Stomach (tissue), 9 donors: ENCODE data around the gene SLC4A2. TPM values are rescaled to one million over a fixed set of nuclear protein-coding genes. Genes with fewer than 3 reads are reported as not detected.

ENCODE experiments used
- DNase-seq, 2 donors: peaks; one replicate each; pipeline versions ENCODE4 v3.0.0 to v3.0.0-alpha.2; 2013 to 2019
- H3K27ac ChIP-seq, 5 donors: fragments of 200-600 bp in 4 of 5; sonication (generic) in 4 of 5; one replicate each; pipeline ENCODE4 v1.5.1; 2013 to 2019; ENCODE audit warnings: mild to moderate bottlenecking in 1 of 5, moderate library complexity in 1 of 5
- H3K27me3 ChIP-seq, 3 donors: fragments of 200-600 bp; sonication (generic); one replicate each; pipeline ENCODE4 v1.5.1; 2017 to 2019; ENCODE audit warnings: mixed run types in 1 of 3
- H3K36me3 ChIP-seq, 4 donors: fragments of 200-600 bp; sonication (generic); 1 replicate in 3 of 4; 2 replicates in 1 of 4; pipeline ENCODE4 v1.5.1; 2016 to 2019
- H3K4me1 ChIP-seq, 4 donors: fragments of 200-600 bp; sonication (generic); one replicate each; pipeline ENCODE4 v1.5.1; 2016 to 2019
- H3K4me3 ChIP-seq, 4 donors: fragments of 200-600 bp; sonication (generic) in 3 of 4; one replicate each; pipeline ENCODE4 v1.5.1; 2016 to 2019; ENCODE audit warnings: mild to moderate bottlenecking in 1 of 4
- H3K9me3 ChIP-seq, 4 donors: fragments of 200-600 bp; sonication (generic); one replicate each; pipeline ENCODE4 v1.5.1; 2016 to 2019
- CTCF ChIP-seq, 7 experiments: fragments of 450-650 bp in 4 of 7; fragments of 200-600 bp in 3 of 7; sonication (generic) in 3 of 7; IDR thresholded peaks; one replicate each; pipeline ENCODE4 v1.5.1; 2016 to 2019; ENCODE audit warnings: antibody characterized with exemption in 7 of 7, control low read depth in 2 of 7, mild to moderate bottlenecking in 1 of 7
- EP300 ChIP-seq: sonication (generic); formaldehyde crosslinking; IDR thresholded peaks from one replicate; pipeline ENCODE4 v1.6.1; 2017; ENCODE audit warnings: antibody characterized with exemption
- POLR2A ChIP-seq, 4 donors: fragments of 450-650 bp; IDR thresholded peaks; one replicate each; pipeline ENCODE4 v1.6.1; 2016; ENCODE audit warnings: antibody characterized with exemption in 4 of 4, control low read depth in 2 of 4, mild to moderate bottlenecking in 1 of 4, moderate library complexity in 1 of 4
- POLR2AphosphoS5 ChIP-seq, 3 donors: sonication (generic); formaldehyde crosslinking; IDR thresholded peaks; one replicate each; pipeline ENCODE4 v1.6.1; 2016; ENCODE audit warnings: antibody characterized with exemption in 3 of 3
- WGBS, 5 donors: extraction: QIAGEN DNeasy Blood & Tissue Kit in 3 of 5; methylation state at CpG; one replicate each; pipeline versions ENCODE4 v1.1.5 to v1.1.7; 2013 to 2018; 5-methylcytosine and 5-hydroxymethylcytosine counted together
- intact Hi-C: fragments of 100-400 bp; cut with DNase I; formaldehyde crosslinking; loops from one replicate; pipeline ENCODE4 v1.15.1; 2023; ENCODE audit warnings: low total_unique reads
- polyA plus RNA-seq, 3 donors: library from polyadenylated mRNA; stranded (reverse); fragments of 200-250 nt; gene quantifications; one replicate each; pipeline ENCODE4 v1.2.3, GENCODE V29; 2013
- total RNA-seq, 5 donors: library from RNA; depleted of rRNA; stranded (reverse); fragments of >200 nt; gene quantifications; one replicate each; pipeline versions ENCODE4 v1.1.0 to v1.2.3, GENCODE V29; 2014 to 2016
- donor health status: healthy with polysubstance abuse.
- donor health status: Bipolar disorder and iron deficiency.
- donor health status: healthy.

Gene SLC4A2
- total and polyA plus RNA-seq, 8 donors, result 65.9 to 296 (median 126) TPM

DNA sequence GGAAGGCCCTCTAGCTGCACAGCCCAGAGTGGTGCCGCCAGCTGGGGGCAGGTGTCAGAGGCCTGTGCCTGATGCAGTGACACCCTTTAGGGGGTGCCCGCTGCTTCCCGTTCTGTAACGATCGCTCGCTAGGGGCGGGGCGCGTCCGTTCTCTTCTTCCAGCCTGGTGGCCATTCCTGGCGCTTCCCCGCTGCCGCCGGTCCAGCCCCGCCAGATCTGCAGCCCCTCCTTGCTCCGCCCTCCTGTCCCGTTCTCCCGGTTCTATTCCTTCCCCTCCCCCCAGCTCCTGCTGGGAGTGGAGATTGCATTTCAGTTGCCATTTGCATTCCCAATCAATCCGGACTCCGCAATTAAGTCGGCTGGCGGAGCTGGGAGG, 66.1 kb downstream of the SLC4A2 start:
- peak; percentile 45 to 75 for DNase-seq
- Histone ChIP-seq H3K9me3 (no peaks in the 10 kb centered on the region), H3K27me3 (no peaks in the 10 kb centered on the region), H3K4me1 (peaks cover 14 to 32% (median 24%) of the 10 kb centered on the region in 4 donors), H3K36me3 (peaks cover 47 to 90% (median 82%) of the 10 kb centered on the region in 4 donors), H3K27ac (peak overlapping the region in 1 of 5 donors; percentile 13), H3K4me3 (peak overlapping the region; percentile 40 to 48 (median 44))
- intact Hi-C loops, result loop anchor here (5.0 kb wide), 1 partner anchor 42 kb away; the partner anchor contains the start of gene GBX1
- WGBS, 5 donors, result 11 to 36% (median 22%) methylated on average over 22 of the region's 22 CpGs
- TF ChIP-seq POLR2AphosphoS5 (IDR thresholded peaks at IDR 0.05) (no peak), CTCF (IDR thresholded peaks at IDR 0.05) (no peak), POLR2A (IDR thresholded peaks at IDR 0.05) (no peak), EP300 (no peak)

- no peak for TF ChIP-seq POLR2AphosphoS5 (IDR thresholded peaks at IDR 0.05)
- no peak for TF ChIP-seq EP300
- TF ChIP-seq POLR2A (IDR thresholded peaks at IDR 0.05), result no peak
- TF ChIP-seq CTCF (IDR thresholded peaks at IDR 0.05), result no peak
- WGBS, 5 donors, result 10 to 34% (median 26%) methylated on average over 42 to 58 of the region's 58 CpGs
- DNase-seq, result peak in 1 of 2 donors; percentile 69
Observed at GRCh38 chr7:151125846-151126481, 66.6 kb downstream of the SLC4A2 start.

More at GRCh38 chr7:151125846-151126481, 66.6 kb downstream of the SLC4A2 start:
- Histone ChIP-seq H3K27ac (peak overlapping the region in 1 of 5 donors; percentile 13), H3K4me3 (peak overlapping the region; percentile 40 to 48 (median 44)), H3K4me1 (peaks cover 14 to 32% (median 24%) of the 10 kb centered on the region in 4 donors), H3K36me3 (peaks cover 45 to 90% (median 82%) of the 10 kb centered on the region in 4 donors), H3K27me3 (no peaks in the 10 kb centered on the region), H3K9me3 (no peaks in the 10 kb centered on the region)
- intact Hi-C loops, result loop anchor here (5.0 kb wide), 1 partner anchor 41 kb away; the partner anchor contains the start of gene GBX1

Other genes with a start within 250 kb of the SLC4A2 start
- 100 to 1,000 TPM in 1 of 5 donors, 1 to 10 TPM in 1, under 1 TPM in 1, not detected in 2; 0.72 to 105 (median 4.6) TPM for gene AOC1, start 207.1 kb upstream of the SLC4A2 start, total RNA-seq
- 1 to 10 TPM in 1 of 3 donors, under 1 TPM in 2; 0.31 to 1.3 (median 0.46) TPM for gene AOC1, start 207.1 kb upstream of the SLC4A2 start, polyA plus RNA-seq
- 10 to 100 TPM in 2 of 5 donors, 1 to 10 TPM in 3; 4.5 to 77.7 (median 8.8) TPM for gene KCNH2, start 81.3 kb upstream of the SLC4A2 start, total RNA-seq
- gene KCNH2, start 81.3 kb upstream of the SLC4A2 start, polyA plus RNA-seq, result 10 to 100 TPM in 1 of 3 donors, 1 to 10 TPM in 2; 4.0 to 13.4 (median 4.2) TPM
- 10 to 100 TPM in 3 of 5 donors, 1 to 10 TPM in 2; 6.2 to 45.1 (median 27.7) TPM for gene NOS3, start 68.6 kb upstream of the SLC4A2 start, total RNA-seq
- gene NOS3, start 68.6 kb upstream of the SLC4A2 start, polyA plus RNA-seq, result 1 to 10 TPM; 2.5 to 5.3 (median 4.4) TPM
- 10 to 100 TPM in 1 of 5 donors, under 1 TPM in 1, not detected in 3; 0.55 to 33.0 TPM for gene ATG9B, start 35.1 kb upstream of the SLC4A2 start, total RNA-seq
- 10 to 100 TPM in 1 of 3 donors, under 1 TPM in 1, not detected in 1; 0.31 to 17.1 TPM for gene ATG9B, start 35.1 kb upstream of the SLC4A2 start, polyA plus RNA-seq
- 10 to 100 TPM; 14.1 to 57.2 (median 33.9) TPM for gene ABCB8, start 31.1 kb upstream of the SLC4A2 start, total RNA-seq
- gene ABCB8, start 31.1 kb upstream of the SLC4A2 start, polyA plus RNA-seq, result 10 to 100 TPM in 1 of 3 donors, 1 to 10 TPM in 2; 9.5 to 19.1 (median 10.0) TPM
- 10 to 100 TPM in 2 of 5 donors, under 1 TPM in 3; 0.29 to 25.9 (median 0.43) TPM for gene ASIC3, start 11.1 kb upstream of the SLC4A2 start, total RNA-seq
- 1 to 10 TPM; 2.7 to 4.7 (median 3.7) TPM for gene ASIC3, start 11.1 kb upstream of the SLC4A2 start, polyA plus RNA-seq
- gene CDK5, start 1.7 kb upstream of the SLC4A2 start, total RNA-seq, result 10 to 100 TPM in 2 of 5 donors, 1 to 10 TPM in 1, under 1 TPM in 1, not detected in 1; 0.87 to 46.1 (median 11.0) TPM
- gene CDK5, start 1.7 kb upstream of the SLC4A2 start, polyA plus RNA-seq, result 10 to 100 TPM in 2 of 3 donors, 1 to 10 TPM in 1; 8.3 to 13.3 (median 11.8) TPM
- 100 to 1,000 TPM in 3 of 5 donors, 10 to 100 TPM in 2; 40.0 to 415 (median 116) TPM for gene FASTK, start 21.2 kb downstream of the SLC4A2 start, total RNA-seq
- 100 to 1,000 TPM in 2 of 3 donors, 10 to 100 TPM in 1; 70.3 to 149 (median 129) TPM for gene FASTK, start 21.2 kb downstream of the SLC4A2 start, polyA plus RNA-seq
- gene TMUB1, start 23.9 kb downstream of the SLC4A2 start, total RNA-seq, result 10 to 100 TPM; 12.7 to 78.2 (median 42.9) TPM
- 10 to 100 TPM; 69.6 to 86.8 (median 72.4) TPM for gene TMUB1, start 23.9 kb downstream of the SLC4A2 start, polyA plus RNA-seq
- 100 to 1,000 TPM in 2 of 5 donors, 10 to 100 TPM in 3; 32.5 to 342 (median 83.9) TPM for gene AGAP3, start 26.9 kb downstream of the SLC4A2 start, total RNA-seq
- gene AGAP3, start 26.9 kb downstream of the SLC4A2 start, polyA plus RNA-seq, result 10 to 100 TPM; 36.0 to 60.8 (median 45.8) TPM
- gene GBX1, start 108.1 kb downstream of the SLC4A2 start, total RNA-seq, result not detected
- not detected for gene GBX1, start 108.1 kb downstream of the SLC4A2 start, polyA plus RNA-seq
- not detected for gene ASB10, start 127.7 kb downstream of the SLC4A2 start, total RNA-seq
- under 1 TPM in 1 of 3 donors, not detected in 2; 0.05 TPM for gene ASB10, start 127.7 kb downstream of the SLC4A2 start, polyA plus RNA-seq
- not detected for gene H2BK1, start 150.9 kb downstream of the SLC4A2 start, total RNA-seq
- gene H2BK1, start 150.9 kb downstream of the SLC4A2 start, polyA plus RNA-seq, result not detected
- gene ABCF2, start 167.6 kb downstream of the SLC4A2 start, total RNA-seq, result 10 to 100 TPM in 3 of 5 donors, 1 to 10 TPM in 2; 5.2 to 28.0 (median 13.4) TPM
- 10 to 100 TPM; 14.3 to 16.3 (median 16.1) TPM for gene ABCF2, start 167.6 kb downstream of the SLC4A2 start, polyA plus RNA-seq
- gene CHPF2, start 172.9 kb downstream of the SLC4A2 start, total RNA-seq, result 100 to 1,000 TPM in 1 of 5 donors, 10 to 100 TPM in 4; 12.8 to 100 (median 66.9) TPM
- 10 to 100 TPM in 2 of 3 donors, 1 to 10 TPM in 1; 5.8 to 15.5 (median 13.8) TPM for gene CHPF2, start 172.9 kb downstream of the SLC4A2 start, polyA plus RNA-seq
- gene SMARCD3, start 189.1 kb downstream of the SLC4A2 start, total RNA-seq, result 100 to 1,000 TPM in 1 of 5 donors, 10 to 100 TPM in 4; 11.6 to 105 (median 22.5) TPM
- 10 to 100 TPM; 27.4 to 43.5 (median 38.6) TPM for gene SMARCD3, start 189.1 kb downstream of the SLC4A2 start, polyA plus RNA-seq